Measurements from ENCODE around the gene ADAM22.

- TF ChIP-seq ZBTB1 (tag by site-specific recombination; IDR thresholded peaks at IDR 0.05), result no peak
- no peak for TF ChIP-seq ELK4 (IDR thresholded peaks at IDR 0.05; ENCODE audit: borderline replicate concordance, low read depth, low read length)
- TF ChIP-seq ZNF585B (tag by site-specific recombination; IDR thresholded peaks at IDR 0.05), result no peak
- no peak for TF ChIP-seq ZNF157 (tag by site-specific recombination; IDR thresholded peaks at IDR 0.05)
- no peak for TF ChIP-seq ZNF473 (tag by site-specific recombination; IDR thresholded peaks at IDR 0.05)
- no peak for TF ChIP-seq CTCF (tag by site-specific recombination; IDR thresholded peaks at IDR 0.05)
- TF ChIP-seq ZNF501 (tag by site-specific recombination; IDR thresholded peaks at IDR 0.05), result no peak
Observed at GRCh38 chr7:87960239-87960638, 26.2 kb downstream of the ADAM22 start.

Data from HEK293 (cell line).